ENCODE results near the gene ATP5F1D. TPM values are rescaled to one million over a fixed set of nuclear protein-coding genes. Genes with fewer than 3 reads are reported as not detected.

ATP5F1D gene
- total RNA-seq, 3 donors from 2014 or later, result 47.6 to 64.9 (median 61.3) TPM

DNA sequence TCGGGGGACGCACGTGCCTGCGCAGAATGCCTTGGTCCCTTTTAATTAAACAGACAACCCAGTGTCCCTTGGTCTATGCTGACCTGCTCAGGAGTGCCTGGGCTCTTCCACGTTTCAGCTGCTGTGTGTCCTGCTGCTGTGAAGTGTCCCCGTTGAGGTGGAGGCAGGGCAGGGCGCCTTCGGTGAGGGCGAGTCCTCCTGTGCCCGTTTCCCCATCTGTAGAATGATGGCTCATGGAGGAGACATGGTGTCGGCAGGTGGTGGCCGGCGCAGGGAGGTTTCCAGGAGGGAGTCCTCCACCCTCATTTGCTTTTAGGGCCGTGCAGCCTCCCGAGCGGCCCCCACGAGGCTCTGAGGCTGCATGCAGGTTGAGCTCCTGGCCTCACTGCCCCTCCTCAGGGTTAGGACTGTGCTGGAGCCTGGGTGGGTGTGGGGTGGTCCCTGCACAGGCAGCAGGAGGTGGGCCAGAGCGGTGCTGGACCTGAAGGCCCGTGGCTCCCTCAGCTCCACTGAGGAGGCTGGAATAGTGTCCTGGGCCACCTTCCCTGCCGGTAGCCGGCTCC is 27.2 kb upstream of the ATP5F1D start:
- H3K4me3 ChIP-seq, result peak overlapping the region in 1 of 3 donors; percentile 52
- no peak for DNase-seq (ENCODE audit: low spot score in 2 of 2)
- TF ChIP-seq POLR2AphosphoS5 (IDR thresholded peaks at IDR 0.05) (no peak), POLR2A (IDR thresholded peaks at IDR 0.05) (no peak)
- TF ChIP-seq, protein P1, sequence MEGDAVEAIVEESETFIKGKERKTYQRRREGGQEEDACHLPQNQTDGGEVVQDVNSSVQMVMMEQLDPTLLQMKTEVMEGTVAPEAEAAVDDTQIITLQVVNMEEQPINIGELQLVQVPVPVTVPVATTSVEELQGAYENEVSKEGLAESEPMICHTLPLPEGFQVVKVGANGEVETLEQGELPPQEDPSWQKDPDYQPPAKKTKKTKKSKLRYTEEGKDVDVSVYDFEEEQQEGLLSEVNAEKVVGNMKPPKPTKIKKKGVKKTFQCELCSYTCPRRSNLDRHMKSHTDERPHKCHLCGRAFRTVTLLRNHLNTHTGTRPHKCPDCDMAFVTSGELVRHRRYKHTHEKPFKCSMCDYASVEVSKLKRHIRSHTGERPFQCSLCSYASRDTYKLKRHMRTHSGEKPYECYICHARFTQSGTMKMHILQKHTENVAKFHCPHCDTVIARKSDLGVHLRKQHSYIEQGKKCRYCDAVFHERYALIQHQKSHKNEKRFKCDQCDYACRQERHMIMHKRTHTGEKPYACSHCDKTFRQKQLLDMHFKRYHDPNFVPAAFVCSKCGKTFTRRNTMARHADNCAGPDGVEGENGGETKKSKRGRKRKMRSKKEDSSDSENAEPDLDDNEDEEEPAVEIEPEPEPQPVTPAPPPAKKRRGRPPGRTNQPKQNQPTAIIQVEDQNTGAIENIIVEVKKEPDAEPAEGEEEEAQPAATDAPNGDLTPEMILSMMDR (IDR thresholded peaks at IDR 0.05), result no peak

DNA sequence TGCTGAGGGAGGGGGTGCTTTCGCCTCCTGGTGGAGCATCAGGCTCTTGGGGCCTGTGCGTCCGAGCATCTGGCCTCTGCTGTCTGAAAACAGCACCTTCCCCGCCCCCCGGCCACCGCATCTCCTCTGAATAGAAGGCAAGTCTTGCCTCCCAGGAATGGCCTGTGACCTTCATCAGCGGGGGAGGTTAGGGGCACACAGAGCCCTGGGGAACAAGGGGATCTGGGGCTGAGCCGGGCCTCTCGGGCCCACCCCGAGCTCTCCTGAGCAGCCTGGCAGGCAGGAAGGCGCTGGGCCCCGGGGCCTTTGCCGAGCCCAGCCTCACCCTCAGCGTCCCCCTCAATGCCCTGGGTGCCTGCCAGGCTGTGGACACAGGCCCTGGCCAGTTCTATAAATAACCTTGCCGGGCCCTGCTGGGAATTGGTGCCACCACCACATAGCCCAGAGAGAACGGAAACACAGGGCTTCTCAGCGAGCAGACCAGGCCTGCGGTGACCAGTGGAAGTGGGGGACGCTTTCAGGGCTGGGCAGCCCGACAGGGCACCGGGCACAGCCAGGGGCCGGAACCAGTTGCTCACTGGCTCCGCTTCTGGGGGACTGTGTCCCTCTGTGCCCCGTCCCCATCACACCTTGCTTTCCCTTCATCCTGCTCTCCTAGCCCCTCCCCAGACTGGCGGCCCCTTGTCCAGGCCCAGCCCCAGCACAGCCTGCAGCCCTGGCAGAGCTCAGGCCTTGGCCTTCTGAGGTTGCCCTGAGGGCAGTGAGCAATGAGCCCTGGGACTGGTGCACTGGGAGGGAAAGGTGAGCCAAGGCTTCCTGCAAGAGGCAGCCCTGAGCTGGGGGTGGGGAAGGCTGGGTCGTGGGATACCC is 26.5 kb upstream of the ATP5F1D start:
- H3K4me1 ChIP-seq, result peaks cover 13 to 33% of the 10 kb centered on the region in 2 donors
- H3K36me3 ChIP-seq, result no peaks in the 10 kb centered on the region
- no peak for DNase-seq (ENCODE audit: low spot score in 2 of 2)
- no peaks in the 10 kb centered on the region for H3K9me3 ChIP-seq
- peak overlapping the region in 1 of 3 donors; percentile 52 for H3K4me3 ChIP-seq
- no peak for TF ChIP-seq POLR2AphosphoS5 (IDR thresholded peaks at IDR 0.05)
- TF ChIP-seq, protein P1 (IDR thresholded peaks at IDR 0.05), result no peak
- TF ChIP-seq POLR2A (IDR thresholded peaks at IDR 0.05), result no peak
- no peaks in the 10 kb centered on the region for H3K27me3 ChIP-seq
- H3K27ac ChIP-seq, result peak overlapping the region; percentile 69 to 94
- intact Hi-C loops (cut with DNase I; ENCODE audit: low total_unique reads), result loop anchor here (2.0 to 10.0 kb wide), 2 partner anchors 34 to 320 kb away; partner anchors contain the start of genes MED16 and RNU6-9

More for the DNA sequence above, 27.2 kb upstream of the ATP5F1D start:
- Histone ChIP-seq H3K36me3 (no peaks in the 10 kb centered on the region), H3K27ac (peak overlapping the region; percentile 69 to 94), H3K4me1 (peaks cover 16 to 36% of the 10 kb centered on the region in 2 donors), H3K9me3 (no peaks in the 10 kb centered on the region), H3K27me3 (no peaks in the 10 kb centered on the region)
- intact Hi-C loops (cut with DNase I; ENCODE audit: low total_unique reads), result loop anchor here (2.0 to 10.0 kb wide), 2 partner anchors 34 to 320 kb away; partner anchors contain the start of genes MED16 and RNU6-9

DNA sequence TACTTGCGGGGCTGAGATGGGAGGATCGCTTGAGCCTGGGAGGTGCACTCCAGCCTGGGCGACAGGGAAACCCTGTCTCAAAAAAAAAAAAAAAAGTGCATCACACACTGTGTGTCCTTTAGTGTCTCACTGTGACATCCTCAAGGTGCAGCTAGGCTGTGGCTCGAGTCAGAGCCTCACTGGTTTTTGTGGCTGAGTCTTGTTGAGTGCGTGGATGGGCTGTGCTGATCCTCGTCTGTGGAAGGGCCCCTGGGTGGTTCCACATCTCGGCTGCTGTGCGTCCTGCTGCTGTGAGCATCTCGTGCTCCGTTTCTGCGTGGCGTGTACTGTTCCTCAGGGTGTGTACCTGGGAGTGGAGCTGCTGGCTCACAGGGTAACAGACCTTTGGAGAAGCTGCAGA is 24.8 kb upstream of the ATP5F1D start:
- Histone ChIP-seq H3K9me3 (no peaks in the 10 kb centered on the region), H3K36me3 (no peaks in the 10 kb centered on the region), H3K4me1 (peaks cover 11 to 23% of the 10 kb centered on the region in 2 donors), H3K4me3 (no peak overlapping the region), H3K27ac (no peak overlapping the region), H3K27me3 (no peaks in the 10 kb centered on the region)
- TF ChIP-seq, protein P1 (IDR thresholded peaks at IDR 0.05), result no peak
- TF ChIP-seq POLR2A (IDR thresholded peaks at IDR 0.05), result no peak
- no peak for TF ChIP-seq POLR2AphosphoS5 (IDR thresholded peaks at IDR 0.05)
- no peak for DNase-seq (ENCODE audit: low spot score in 2 of 2)
- intact Hi-C loops (cut with DNase I; ENCODE audit: low total_unique reads), result loop anchor here (10.0 kb wide), 1 partner anchor 322 kb away; the partner anchor contains the start of genes MED16 and RNU6-9

- Histone ChIP-seq H3K36me3 (no peaks in the 10 kb centered on the region), H3K27me3 (no peaks in the 10 kb centered on the region), H3K4me3 (no peak overlapping the region), H3K27ac (no peak overlapping the region), H3K9me3 (no peaks in the 10 kb centered on the region), H3K4me1 (peaks cover 11 to 23% of the 10 kb centered on the region in 2 donors)
- intact Hi-C loops (cut with DNase I; ENCODE audit: low total_unique reads), result loop anchor here (10.0 kb wide), 1 partner anchor 323 kb away; the partner anchor contains the start of genes MED16 and RNU6-9
- TF ChIP-seq POLR2A (IDR thresholded peaks at IDR 0.05) (no peak), POLR2AphosphoS5 (IDR thresholded peaks at IDR 0.05) (no peak)
- TF ChIP-seq, protein P1 (IDR thresholded peaks at IDR 0.05), result no peak
- DNase-seq (ENCODE audit: low spot score in 2 of 2), result no peak
Measured at GRCh38 chr19:1217366-1217765, 24.2 kb upstream of the ATP5F1D start.
